Peyer's patch (tissue), 4 donors: ENCODE results near the gene FZD10.

Source experiments
- CTCF ChIP-seq, 6 experiments: fragments of 450-650 bp in 4 of 6; fragments of 200-600 bp in 2 of 6; sonication (generic) in 1 of 6; IDR thresholded peaks; one replicate each; pipeline ENCODE4 v1.5.1; 2017 to 2019; ENCODE audit warnings: antibody characterized with exemption in 6 of 6, mild to moderate bottlenecking in 3 of 6, moderate library complexity in 1 of 6
- POLR2A ChIP-seq, 2 donors: fragments of 450-650 bp; IDR thresholded peaks; one replicate each; pipeline ENCODE4 v1.5.1; 2017; ENCODE audit warnings: antibody characterized with exemption in 2 of 2, mild to moderate bottlenecking in 2 of 2, moderate library complexity in 2 of 2

GRCh38 chr12:130212384-130212989 lies 50.2 kb downstream of the FZD10 start:
- TF ChIP-seq POLR2A (IDR thresholded peaks at IDR 0.05), result no peak
- TF ChIP-seq CTCF (IDR thresholded peaks at IDR 0.05), result no peak
